Breast epithelium (tissue), 3 donors: ENCODE results near the gene SDK2.

Experiments
- CTCF ChIP-seq, 3 donors: fragments of 450-650 bp; IDR thresholded peaks; one replicate each; pipeline ENCODE4 v1.5.1; 2016 to 2017; ENCODE audit warnings: antibody characterized with exemption in 3 of 3, mild to moderate bottlenecking in 3 of 3, moderate library complexity in 3 of 3
- POLR2A ChIP-seq: fragments of 450-650 bp; IDR thresholded peaks from one replicate; pipeline ENCODE4 v1.6.1; 2016; ENCODE audit warnings: antibody characterized with exemption, mild to moderate bottlenecking, moderate library complexity
- POLR2AphosphoS5 ChIP-seq, 3 donors: sonication (generic); formaldehyde crosslinking; IDR thresholded peaks; one replicate each; pipeline ENCODE4 v1.6.1; 2017; ENCODE audit warnings: antibody characterized with exemption in 3 of 3

- TF ChIP-seq CTCF (IDR thresholded peaks at IDR 0.05) (no peak), POLR2A (no peak), POLR2AphosphoS5 (IDR thresholded peaks at IDR 0.05) (no peak)
These were observed 101.9 kb downstream of the SDK2 start for GRCh38 chr17:73542323-73542722.
